ENCODE measurements around the gene RASSF7. TPM values are rescaled to one million over a fixed set of nuclear protein-coding genes. Genes with fewer than 3 reads are reported as not detected.

RASSF7 gene
- total and polyA plus RNA-seq, 10 of the 15 experiments (the other 5 are each of a cell fraction or from before 2014, with no cell fraction given): 0.39 to 29.7 (median 13.2) TPM

DNA sequence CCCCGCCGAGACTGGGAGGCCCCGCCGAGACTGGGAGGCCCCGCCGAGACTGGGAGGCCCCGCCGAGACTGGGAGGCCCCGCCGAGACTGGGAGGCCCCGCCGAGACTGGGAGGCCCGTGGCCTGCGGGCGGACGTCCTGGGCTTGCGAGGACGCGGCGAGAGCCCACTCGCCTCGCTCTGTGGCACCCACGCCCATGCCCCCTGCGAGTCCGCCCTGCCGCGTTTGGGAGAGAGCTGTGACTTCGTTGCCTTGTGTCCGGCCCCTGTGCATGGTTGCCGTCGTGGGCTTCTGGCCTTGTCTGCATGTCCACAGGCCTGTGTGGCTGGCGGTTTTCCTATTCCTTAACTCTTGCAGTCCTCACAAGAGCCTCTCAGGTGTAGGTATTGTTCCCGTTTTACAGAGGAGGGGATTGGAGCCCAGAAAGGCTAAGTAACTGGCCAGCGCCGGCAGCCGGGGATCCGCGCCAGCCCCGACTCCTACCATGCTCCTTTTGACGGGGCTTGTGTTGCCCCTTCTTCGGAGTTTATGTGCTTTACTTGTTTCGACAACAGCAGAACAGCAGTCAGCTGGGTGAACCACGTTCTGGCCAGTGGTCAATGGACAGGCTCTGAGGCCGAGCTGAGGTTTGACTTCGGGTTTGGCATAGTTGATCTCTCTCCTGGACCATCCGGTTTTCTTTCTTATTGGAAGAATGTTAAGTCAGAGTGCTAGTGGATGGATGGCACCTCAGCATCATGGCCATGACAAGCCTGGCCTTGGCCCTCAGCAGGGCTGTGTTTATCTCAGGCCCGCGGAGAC, 16.2 kb downstream of the RASSF7 start:
- no peak for TF ChIP-seq SRF (IDR thresholded peaks at IDR 0.05; ENCODE audit: low read depth in 2 of 2, low read length in 2 of 2)
- ATAC-seq (no peak), DNase-seq (ENCODE audit: low read depth, low spot score) (no peak), FAIRE-seq (peak; percentile 59)
- peaks cover 16% of the 10 kb centered on the region for H3K4me1 ChIP-seq (ENCODE audit: control insufficient read depth, insufficient read depth, low read length)
- ChIA-PET CTCF (no interaction called here), POLR2A (interaction anchor here (0.9 to 1.5 kb wide), 3 partner anchors 8 to 145 kb away, joined by 3 to 4 read pairs (median 3); no protein-coding TSS in a partner anchor), RAD21 (ENCODE audit: unreplicated experiment) (no interaction called here), SMC1A (ENCODE audit: uncharacterized antibody, unreplicated experiment) (no interaction called here)
- peaks cover 5 to 6% of the 10 kb centered on the region in 2 experiments for H3K36me3 ChIP-seq (ENCODE audit: control insufficient read depth in 2 of 2, insufficient read depth in 2 of 2, low read length in 1 of 2)
- intact Hi-C loops (cut with micrococcal nuclease; ENCODE audit: unreplicated experiment) (no loop called here), in situ Hi-C loops (cut with MboI) (no loop called here)
- no peak overlapping the region for H2AFZ ChIP-seq (ENCODE audit: control insufficient read depth, low read depth, low read length)
- peaks cover 0 to 3% of the 10 kb centered on the region in 2 experiments; a peak in 2 of 4 replicates for H3K27me3 ChIP-seq (replicated peaks in 1 of 2; ENCODE audit: control insufficient read depth in 2 of 2, insufficient read depth in 2 of 2, low read length in 1 of 2)
- BruUV-seq (replicated peaks): no TSS peak
- peak overlapping the region; percentile 97 for H3K9ac ChIP-seq (ENCODE audit: control insufficient read depth, insufficient read depth, low read length)
- H3K27ac ChIP-seq (ENCODE audit: control insufficient read depth, insufficient read depth): peak overlapping the region; percentile 100
- peak overlapping the region; percentile 62 for H3K4me2 ChIP-seq (ENCODE audit: control insufficient read depth, insufficient read depth)
- no peaks in the 10 kb centered on the region for H3K9me3 ChIP-seq (replicated peaks; ENCODE audit: control insufficient read depth, insufficient read depth, low read length)
- WGBS (ENCODE audit: insufficient coverage, insufficient replicate concordance, low lambda C conversion rate, missing lambda C conversion rate): 7% methylated on average over 32 of the region's 48 CpGs
- peaks cover 53% of the 10 kb centered on the region for H3K79me2 ChIP-seq (ENCODE audit: control insufficient read depth, insufficient read depth, low read length)
- peaks cover 28% of the 10 kb centered on the region for H4K20me1 ChIP-seq (ENCODE audit: control insufficient read depth, insufficient read depth)
- peak overlapping the region; percentile 85 for H3K4me3 ChIP-seq

DNA sequence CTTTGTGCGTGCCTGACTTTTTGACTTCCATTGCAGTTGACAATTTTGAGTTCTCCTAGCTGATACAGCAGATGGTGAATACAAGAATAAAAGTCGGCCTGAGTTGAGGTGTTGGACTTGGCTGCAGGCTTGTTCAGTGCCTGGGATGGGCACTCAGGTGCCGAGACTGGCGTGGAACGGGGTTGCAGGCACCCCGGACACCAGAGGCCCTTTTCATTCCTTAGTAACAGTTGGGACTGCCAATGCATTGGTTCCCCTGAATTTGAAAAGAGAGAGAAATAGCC, 16.8 kb downstream of the RASSF7 start:
- WGBS (ENCODE audit: insufficient coverage, insufficient replicate concordance, low lambda C conversion rate, missing lambda C conversion rate): 47% methylated on average over 6 of the region's 6 CpGs
- intact Hi-C loops (cut with micrococcal nuclease; ENCODE audit: unreplicated experiment) (no loop called here), in situ Hi-C loops (cut with MboI) (no loop called here)
- H4K20me1 ChIP-seq (ENCODE audit: control insufficient read depth, insufficient read depth): peaks cover 28% of the 10 kb centered on the region
- FAIRE-seq: no peak
- H3K4me2 ChIP-seq (ENCODE audit: control insufficient read depth, insufficient read depth): peak overlapping the region; percentile 62
- no peak overlapping the region for H2AFZ ChIP-seq (ENCODE audit: control insufficient read depth, low read depth, low read length)
- ChIA-PET CTCF (no interaction called here), RAD21 (ENCODE audit: unreplicated experiment) (no interaction called here), POLR2A (interaction anchor here (0.9 to 1.5 kb wide), 3 partner anchors 9 to 144 kb away, joined by 3 to 4 read pairs (median 3); no protein-coding TSS in a partner anchor), SMC1A (ENCODE audit: uncharacterized antibody, unreplicated experiment) (no interaction called here)
- H3K79me2 ChIP-seq (ENCODE audit: control insufficient read depth, insufficient read depth, low read length): peaks cover 53% of the 10 kb centered on the region
- peaks cover 5 to 6% of the 10 kb centered on the region in 2 experiments for H3K36me3 ChIP-seq (ENCODE audit: control insufficient read depth in 2 of 2, insufficient read depth in 2 of 2, low read length in 1 of 2)
- BruUV-seq (replicated peaks): TSS peak; percentile 67
- ATAC-seq: no peak
- peaks cover 0 to 3% of the 10 kb centered on the region in 2 experiments; a peak in 2 of 4 replicates for H3K27me3 ChIP-seq (replicated peaks in 1 of 2; ENCODE audit: control insufficient read depth in 2 of 2, insufficient read depth in 2 of 2, low read length in 1 of 2)
- no peak for DNase-seq (ENCODE audit: low read depth, low spot score)
- H3K9me3 ChIP-seq (replicated peaks; ENCODE audit: control insufficient read depth, insufficient read depth, low read length): no peaks in the 10 kb centered on the region
- H3K4me3 ChIP-seq: peak overlapping the region; percentile 85
- peaks cover 16% of the 10 kb centered on the region for H3K4me1 ChIP-seq (ENCODE audit: control insufficient read depth, insufficient read depth, low read length)
- peak overlapping the region; percentile 100 for H3K27ac ChIP-seq (ENCODE audit: control insufficient read depth, insufficient read depth)
- peak overlapping the region; percentile 97 for H3K9ac ChIP-seq (ENCODE audit: control insufficient read depth, insufficient read depth, low read length)
- TF ChIP-seq, protein P1, sequence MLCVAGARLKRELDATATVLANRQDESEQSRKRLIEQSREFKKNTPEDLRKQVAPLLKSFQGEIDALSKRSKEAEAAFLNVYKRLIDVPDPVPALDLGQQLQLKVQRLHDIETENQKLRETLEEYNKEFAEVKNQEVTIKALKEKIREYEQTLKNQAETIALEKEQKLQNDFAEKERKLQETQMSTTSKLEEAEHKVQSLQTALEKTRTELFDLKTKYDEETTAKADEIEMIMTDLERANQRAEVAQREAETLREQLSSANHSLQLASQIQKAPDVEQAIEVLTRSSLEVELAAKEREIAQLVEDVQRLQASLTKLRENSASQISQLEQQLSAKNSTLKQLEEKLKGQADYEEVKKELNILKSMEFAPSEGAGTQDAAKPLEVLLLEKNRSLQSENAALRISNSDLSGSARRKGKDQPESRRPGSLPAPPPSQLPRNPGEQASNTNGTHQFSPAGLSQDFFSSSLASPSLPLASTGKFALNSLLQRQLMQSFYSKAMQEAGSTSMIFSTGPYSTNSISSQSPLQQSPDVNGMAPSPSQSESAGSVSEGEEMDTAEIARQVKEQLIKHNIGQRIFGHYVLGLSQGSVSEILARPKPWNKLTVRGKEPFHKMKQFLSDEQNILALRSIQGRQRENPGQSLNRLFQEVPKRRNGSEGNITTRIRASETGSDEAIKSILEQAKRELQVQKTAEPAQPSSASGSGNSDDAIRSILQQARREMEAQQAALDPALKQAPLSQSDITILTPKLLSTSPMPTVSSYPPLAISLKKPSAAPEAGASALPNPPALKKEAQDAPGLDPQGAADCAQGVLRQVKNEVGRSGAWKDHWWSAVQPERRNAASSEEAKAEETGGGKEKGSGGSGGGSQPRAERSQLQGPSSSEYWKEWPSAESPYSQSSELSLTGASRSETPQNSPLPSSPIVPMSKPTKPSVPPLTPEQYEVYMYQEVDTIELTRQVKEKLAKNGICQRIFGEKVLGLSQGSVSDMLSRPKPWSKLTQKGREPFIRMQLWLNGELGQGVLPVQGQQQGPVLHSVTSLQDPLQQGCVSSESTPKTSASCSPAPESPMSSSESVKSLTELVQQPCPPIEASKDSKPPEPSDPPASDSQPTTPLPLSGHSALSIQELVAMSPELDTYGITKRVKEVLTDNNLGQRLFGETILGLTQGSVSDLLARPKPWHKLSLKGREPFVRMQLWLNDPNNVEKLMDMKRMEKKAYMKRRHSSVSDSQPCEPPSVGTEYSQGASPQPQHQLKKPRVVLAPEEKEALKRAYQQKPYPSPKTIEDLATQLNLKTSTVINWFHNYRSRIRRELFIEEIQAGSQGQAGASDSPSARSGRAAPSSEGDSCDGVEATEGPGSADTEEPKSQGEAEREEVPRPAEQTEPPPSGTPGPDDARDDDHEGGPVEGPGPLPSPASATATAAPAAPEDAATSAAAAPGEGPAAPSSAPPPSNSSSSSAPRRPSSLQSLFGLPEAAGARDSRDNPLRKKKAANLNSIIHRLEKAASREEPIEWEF (IDR thresholded peaks at IDR 0.05; ENCODE audit: insufficient replicate concordance, low read depth, low read length): no peak
- no peak for TF ChIP-seq JUND (IDR thresholded peaks at IDR 0.05; ENCODE audit: low read depth, low read length)
- TF ChIP-seq STAT1 (conservative IDR thresholded peaks at IDR 0.05): no peak
- no peak for TF ChIP-seq IRF4 (IDR thresholded peaks at IDR 0.05; ENCODE audit: low read depth, low read length)
- no peak for TF ChIP-seq CBX5 (IDR thresholded peaks at IDR 0.05; ENCODE audit: low read depth)
- TF ChIP-seq KAT2A (conservative IDR thresholded peaks at IDR 0.05; ENCODE audit: control insufficient read depth, low read depth, low read length): no peak
- no peak for TF ChIP-seq ZNF24 (IDR thresholded peaks at IDR 0.05)
- no peak for TF ChIP-seq RB1 (IDR thresholded peaks at IDR 0.05; ENCODE audit: borderline replicate concordance)
- TF ChIP-seq GATAD2B (conservative IDR thresholded peaks at IDR 0.05; ENCODE audit: low read depth): no peak
- no peak for TF ChIP-seq SMARCA5 (IDR thresholded peaks at IDR 0.05)

All from GM12878 (cell line).